ENCODE measurements around the gene ATP23.

Gene ATP23

DNA sequence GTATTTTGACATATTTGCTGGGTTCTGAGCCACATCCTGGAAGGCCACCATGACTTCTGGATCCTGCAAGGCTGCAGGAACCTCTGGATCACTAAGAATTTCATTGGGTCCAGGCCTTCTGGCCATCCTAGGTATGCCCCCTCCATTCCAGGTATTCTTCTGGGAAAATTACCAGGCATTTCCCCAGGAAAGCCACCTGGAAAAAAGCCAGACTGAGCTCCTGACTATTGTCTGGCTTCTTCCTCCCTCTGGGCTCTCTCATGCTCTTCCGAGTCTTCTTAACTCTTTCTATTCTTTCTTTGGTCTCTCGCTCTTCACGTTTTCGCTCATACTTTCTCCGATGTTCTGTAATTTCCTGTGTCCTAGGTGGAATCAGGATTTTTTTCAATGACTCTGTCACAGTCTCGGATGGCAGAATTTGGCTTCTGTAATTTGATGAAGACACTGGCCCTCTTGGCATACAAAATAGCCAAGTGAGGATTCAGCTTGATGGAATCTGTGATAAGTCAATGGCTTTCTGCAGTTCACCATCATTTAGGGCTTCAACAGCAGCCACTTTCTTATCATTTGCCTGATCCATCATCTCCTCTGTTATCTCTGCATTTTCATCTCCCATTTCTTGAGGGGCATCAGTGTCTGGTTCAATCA lies 42.6 kb downstream of the ATP23 start:
- no peak for DNase-seq

DNA sequence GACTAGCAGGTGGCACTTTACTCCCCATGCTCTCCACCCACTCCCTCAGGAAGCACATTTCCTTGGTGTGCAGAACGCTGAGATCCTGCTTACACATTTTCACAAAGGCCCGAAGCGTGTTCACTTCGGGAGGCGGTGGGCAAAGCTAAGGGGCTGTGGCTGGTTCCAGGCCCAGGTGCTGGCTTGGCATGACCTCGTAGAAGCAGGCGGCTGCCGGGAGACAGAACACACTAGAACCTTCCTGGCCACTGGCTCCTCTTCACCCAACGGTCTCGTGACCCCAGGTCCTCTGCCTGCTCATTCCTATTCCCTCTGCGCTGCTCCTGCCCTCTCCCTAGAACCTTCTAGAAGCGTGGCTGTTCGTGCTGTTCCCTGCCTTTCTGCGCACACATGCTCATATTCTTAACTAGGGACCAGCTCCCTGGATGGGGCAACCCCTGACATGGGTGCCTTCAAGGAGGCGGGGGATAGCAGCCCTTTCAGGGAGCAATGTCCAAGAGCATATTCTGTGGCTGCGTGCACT lies 43.3 kb downstream of the ATP23 start:
- DNase-seq: no peak

DNA sequence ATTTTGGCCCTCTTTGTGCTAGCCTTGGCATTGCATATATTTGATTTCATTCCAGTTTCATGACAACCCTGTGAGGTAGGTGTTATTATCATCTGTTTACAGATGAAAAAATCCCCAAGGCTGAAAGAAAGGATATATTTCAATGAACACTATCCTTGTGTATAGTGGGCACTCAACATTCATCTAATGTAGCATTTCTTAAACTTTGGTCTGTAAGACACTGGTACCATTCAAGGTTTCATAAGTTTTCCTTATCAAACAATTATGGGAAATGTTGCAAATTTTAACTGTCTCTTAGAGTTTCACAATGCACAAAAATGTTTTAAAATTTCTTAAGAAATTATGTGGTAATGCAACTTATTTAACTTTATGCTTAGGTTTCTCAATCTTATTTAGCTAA lies 44.3 kb downstream of the ATP23 start:
- no peak for DNase-seq

DNA sequence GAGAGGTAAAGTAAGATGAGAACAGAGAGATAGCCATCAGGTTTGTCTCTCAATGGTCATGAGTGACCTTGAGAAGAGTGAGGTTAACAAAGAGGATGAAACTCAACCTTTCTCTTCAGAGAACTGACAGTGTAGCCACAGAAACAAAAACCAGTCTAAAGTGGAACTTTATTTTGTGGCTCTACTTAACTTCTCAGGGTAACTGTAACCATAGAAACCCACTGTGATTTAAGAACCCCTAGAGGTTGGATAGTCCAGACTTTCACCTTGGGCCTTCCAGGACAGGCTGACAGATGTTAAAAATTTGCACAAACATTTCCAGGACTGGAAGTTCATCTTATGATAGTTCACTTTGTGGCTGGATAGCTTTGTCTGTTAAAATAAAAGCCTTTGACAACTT lies 48.5 kb downstream of the ATP23 start:
- no peak for DNase-seq

DNA sequence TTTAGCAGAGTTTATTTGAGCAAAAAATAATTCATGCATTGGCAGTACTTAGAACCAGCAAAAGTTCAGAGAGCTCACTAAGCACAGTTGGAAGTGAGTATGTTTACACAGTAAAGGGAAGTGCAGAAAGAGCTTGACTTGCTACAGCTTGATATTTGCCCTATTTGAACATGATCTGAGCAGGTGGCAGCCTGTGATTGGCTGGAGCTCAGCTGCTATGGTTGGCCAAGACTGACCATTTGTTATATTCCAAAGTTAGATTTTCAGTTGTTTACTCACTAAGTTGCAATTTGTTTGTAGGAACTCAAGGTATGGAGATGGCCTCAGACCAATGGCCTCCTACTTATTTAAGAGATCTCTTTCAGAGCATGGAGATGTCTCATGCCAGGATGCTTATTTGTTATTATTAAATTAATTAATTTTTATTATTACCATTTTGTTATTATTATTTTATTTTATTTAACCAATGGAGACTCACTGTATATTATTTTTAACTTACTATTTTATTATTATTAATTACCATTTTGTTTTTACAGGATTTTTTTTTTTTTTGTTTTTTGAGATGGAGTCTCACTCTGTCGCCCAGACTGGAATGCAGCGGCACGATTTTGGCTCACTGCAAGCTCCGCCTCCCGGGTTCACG lies 49.0 kb downstream of the ATP23 start:
- no peak for DNase-seq

DNA sequence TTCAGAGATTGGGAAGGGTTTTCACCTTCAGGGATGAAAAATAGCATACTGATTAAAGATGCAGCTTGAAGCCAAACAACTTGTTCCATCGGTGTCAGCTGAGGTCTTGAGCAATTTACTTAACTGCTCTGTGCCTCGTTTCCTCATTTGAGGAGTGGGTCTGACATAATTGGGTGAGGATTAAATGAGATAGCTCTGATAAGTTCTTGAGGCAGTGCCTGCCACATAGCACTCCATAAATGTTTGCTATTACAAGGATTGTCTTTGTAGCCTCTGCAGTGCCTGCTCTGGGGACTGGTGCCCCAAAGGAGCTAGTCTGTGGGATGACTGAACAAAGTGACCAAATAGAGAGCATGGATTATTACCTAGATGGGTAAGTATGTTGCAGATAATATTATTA lies 50.6 kb downstream of the ATP23 start:
- no peak for DNase-seq

DNA sequence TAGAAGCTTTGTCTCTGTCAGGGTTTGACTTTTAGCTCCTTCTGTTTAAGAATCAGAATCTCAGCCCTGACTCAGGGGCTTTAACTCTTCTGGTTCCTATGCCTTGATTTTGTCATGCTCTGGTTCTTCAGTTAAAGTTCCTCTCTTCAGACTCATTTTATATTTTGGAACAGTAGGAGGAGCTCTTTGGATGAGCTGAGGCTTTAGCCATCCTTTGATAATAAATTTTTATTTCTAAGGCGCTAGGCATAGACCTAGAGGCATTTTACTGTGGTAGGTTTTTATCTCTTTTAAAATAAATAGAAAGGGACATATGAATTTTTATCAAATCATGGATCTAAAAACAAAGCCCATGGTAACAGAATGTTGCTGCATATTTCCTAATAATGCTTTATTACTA lies 51.7 kb downstream of the ATP23 start:
- no peak for DNase-seq

DNA sequence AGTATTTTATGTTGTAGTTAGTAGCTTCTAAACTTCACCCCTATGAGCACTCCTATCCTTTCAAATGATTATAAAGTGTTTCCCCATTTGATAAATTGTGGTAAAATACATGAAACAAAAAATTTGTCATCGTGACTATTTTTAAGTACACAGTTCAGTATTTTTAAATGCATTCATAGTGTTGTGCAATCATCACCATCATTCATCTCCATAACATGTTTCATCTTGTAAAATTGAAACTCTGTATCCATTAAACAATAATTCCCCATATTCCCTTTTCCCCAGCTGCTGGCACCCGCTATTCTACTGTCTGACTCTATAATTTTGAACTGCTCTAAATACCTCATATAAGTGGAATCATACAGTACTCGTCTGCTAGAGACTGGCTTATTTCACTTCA lies 52.5 kb downstream of the ATP23 start:
- DNase-seq: no peak

DNA sequence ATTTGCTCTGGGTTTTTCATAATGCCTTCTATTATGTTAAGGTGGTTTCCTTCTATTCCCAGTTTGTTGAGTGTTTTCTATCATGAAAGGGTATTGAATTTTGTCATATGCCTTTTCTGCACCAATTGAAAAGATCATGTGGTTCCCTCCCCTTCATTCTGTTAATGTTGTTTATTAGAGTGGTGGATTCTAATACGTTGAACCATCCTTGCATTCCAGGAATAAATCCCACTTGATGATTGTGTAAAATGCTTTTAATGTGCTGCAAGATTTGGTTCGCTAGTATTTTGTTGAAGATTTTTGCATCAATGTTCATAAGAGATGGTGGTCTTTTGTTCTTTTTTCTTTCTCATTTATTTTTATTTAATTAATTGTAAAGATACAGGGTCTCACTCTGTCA lies 55.2 kb downstream of the ATP23 start:
- DNase-seq: no peak

DNA sequence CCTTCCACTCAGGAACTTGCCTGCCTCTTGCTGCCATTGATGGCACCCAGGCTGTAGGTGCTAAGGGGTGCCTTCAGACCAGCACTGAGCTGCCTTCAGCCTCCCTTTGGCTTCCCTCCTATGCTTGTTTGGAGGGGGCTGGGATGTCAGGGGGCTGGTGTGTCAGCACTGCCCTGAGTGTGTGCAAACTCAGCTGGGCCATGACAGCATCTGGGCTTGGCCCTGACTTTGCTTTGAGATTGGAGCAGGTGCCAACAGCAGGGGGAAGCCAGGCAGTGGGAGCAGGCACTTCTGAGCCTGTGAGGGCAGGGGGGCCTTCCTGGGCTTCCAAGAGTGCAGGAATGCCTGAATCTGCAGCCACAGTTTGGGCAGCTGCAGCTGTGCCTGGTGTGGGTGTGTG lies 56.9 kb downstream of the ATP23 start:
- no peak for DNase-seq

DNA sequence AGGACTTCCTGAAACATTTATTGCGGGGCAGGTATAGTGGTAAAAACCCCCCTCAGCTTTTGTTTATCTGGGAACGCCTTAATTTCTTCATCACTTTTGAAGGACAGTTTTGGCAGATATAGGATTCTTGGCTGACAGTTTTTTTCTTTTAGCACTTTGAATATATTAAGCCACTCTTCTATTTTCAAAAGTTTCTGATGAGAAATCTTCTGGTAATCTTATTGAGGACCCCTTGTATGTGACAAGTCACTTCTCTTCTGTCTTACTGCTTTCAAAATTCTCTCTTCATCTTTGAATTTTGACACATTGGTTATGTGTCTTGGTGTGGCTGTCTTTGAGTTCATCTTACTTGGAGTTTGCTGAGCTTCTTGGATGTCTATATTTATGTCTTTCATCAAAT lies 59.1 kb downstream of the ATP23 start:
- DNase-seq: no peak

DNA sequence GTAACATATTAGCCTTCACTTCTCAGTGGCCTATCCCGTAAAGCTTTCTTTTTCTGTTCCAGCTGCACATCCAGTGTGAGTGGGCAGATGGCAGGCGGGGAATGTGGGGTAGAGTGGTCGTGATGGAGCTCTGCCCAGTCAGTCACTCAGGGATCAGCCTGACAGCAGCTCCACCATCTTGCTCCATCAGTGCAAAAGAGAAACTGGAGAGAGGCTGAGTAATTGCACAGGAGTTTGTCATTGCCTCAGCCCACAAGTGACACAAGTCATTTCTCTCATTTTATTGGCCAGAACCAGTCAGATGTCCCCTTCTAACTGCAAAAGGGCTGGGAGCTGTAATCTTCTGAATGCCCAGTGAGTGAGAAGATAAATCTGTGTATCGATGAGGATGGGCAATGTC lies 66.5 kb downstream of the ATP23 start:
- no peak for DNase-seq

DNA sequence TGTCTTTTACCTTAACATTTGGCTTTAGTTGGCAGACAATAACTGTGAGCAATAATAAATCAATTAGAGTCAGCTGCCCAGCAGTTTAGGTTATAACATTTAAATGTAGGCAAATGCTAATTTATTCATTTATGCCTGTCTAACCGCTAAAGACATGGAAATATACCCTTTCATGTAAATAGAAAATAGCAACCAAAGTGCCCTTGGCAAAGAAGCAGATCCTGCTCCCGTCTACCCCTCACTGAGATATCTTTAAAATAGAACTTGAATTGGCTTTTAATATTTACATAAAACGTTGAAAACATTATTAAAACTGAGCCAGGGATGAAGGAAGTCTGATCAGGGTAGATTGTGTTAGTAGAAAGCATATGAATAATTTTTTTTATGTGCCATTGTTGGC lies 67.3 kb downstream of the ATP23 start:
- no peak for DNase-seq

Data from activated gamma-delta T cell (primary cell).